SK-N-SH treated with all-trans-retinoic acid at 6 μM for 48 hours (cell line): Measurements from ENCODE around the gene ZNHIT3.

Experiments used
- ATAC-seq: fragments of 200-7000 bp; cut with Tn5 transposase; 3 replicates; pipeline ENCODE4 v1.9.1; 2020; ENCODE audit warnings: mild to moderate bottlenecking, moderate library complexity
- ARNTL ChIP-seq: fragments of 450-650 bp; formaldehyde crosslinking; IDR thresholded peaks from 2 replicates; pipeline ENCODE4 v1.5.0; 2020; ENCODE audit warnings: low read depth, mild to moderate bottlenecking, moderate library complexity, borderline replicate concordance
- BACH2 ChIP-seq: fragments of 250-450 bp; sonication (Bioruptor Pico); IDR thresholded peaks from 2 replicates; pipeline ENCODE4 v1.9.0; 2021; ENCODE audit warnings: mild to moderate bottlenecking, borderline replicate concordance
- CREB5 ChIP-seq: fragments of 250-450 bp; sonication (Bioruptor Pico); IDR thresholded peaks from 2 replicates; pipeline ENCODE4 v1.5.1; 2020; ENCODE audit warnings: low read depth, mild to moderate bottlenecking, moderate library complexity
- CSDC2 ChIP-seq: fragments of 250-450 bp; sonication (Bioruptor Pico); IDR thresholded peaks from 2 replicates; pipeline ENCODE4 v1.5.0; 2020; ENCODE audit warnings: mild to moderate bottlenecking, moderate library complexity
- CSRNP3 ChIP-seq: fragments of 250-450 bp; sonication (Bioruptor Pico); IDR thresholded peaks from 2 replicates; pipeline ENCODE4 v1.5.1; 2021; ENCODE audit warnings: mild to moderate bottlenecking, moderate library complexity
- ESRRG ChIP-seq: fragments of 250-450 bp; sonication (Bioruptor Pico); IDR thresholded peaks from 2 replicates; pipeline ENCODE4 v1.6.1; 2021; ENCODE audit warnings: mild to moderate bottlenecking
- GLIS3 ChIP-seq: fragments of 250-450 bp; sonication (Bioruptor Pico); IDR thresholded peaks from 2 replicates; pipeline ENCODE4 v1.5.0; 2020; ENCODE audit warnings: mild to moderate bottlenecking, moderate library complexity
- ISL1 ChIP-seq: fragments of 250-450 bp; sonication (Bioruptor Pico); IDR thresholded peaks from 2 replicates; pipeline ENCODE4 v2.1.2; 2022; ENCODE audit warnings: mild to moderate bottlenecking, moderate library complexity
- OSR1 ChIP-seq: fragments of 250-450 bp; sonication (Bioruptor Pico); IDR thresholded peaks from 2 replicates; pipeline ENCODE4 v1.8.0; 2022; ENCODE audit warnings: moderate library complexity, mild to moderate bottlenecking, inconsistent platforms
- PATZ1 ChIP-seq: fragments of 250-450 bp; sonication (Bioruptor Pico); IDR thresholded peaks from 2 replicates; pipeline ENCODE4 v1.8.0; 2020; ENCODE audit warnings: mild to moderate bottlenecking, moderate library complexity, borderline replicate concordance
- POU6F1 ChIP-seq: fragments of 250-450 bp; sonication (Bioruptor Pico); IDR thresholded peaks from 2 replicates; pipeline ENCODE4 v1.8.0; 2021; ENCODE audit warnings: low read depth, mild to moderate bottlenecking, moderate library complexity, borderline replicate concordance
- PPARA ChIP-seq: fragments of 250-450 bp; sonication (Bioruptor Pico); IDR thresholded peaks from 2 replicates; pipeline ENCODE4 v1.5.0; 2020; ENCODE audit warnings: mild to moderate bottlenecking, borderline replicate concordance
- SNAI2 ChIP-seq: fragments of 250-450 bp; sonication (Bioruptor Pico); IDR thresholded peaks from 2 replicates; pipeline ENCODE4 v1.5.0; 2020; ENCODE audit warnings: mild to moderate bottlenecking, moderate library complexity
- TCF4 ChIP-seq: fragments of 250-450 bp; sonication (Bioruptor Pico); IDR thresholded peaks from 2 replicates; pipeline ENCODE4 v1.8.0; 2021; ENCODE audit warnings: mild to moderate bottlenecking, moderate library complexity, borderline replicate concordance
- TOX ChIP-seq: fragments of 250-450 bp; sonication (Bioruptor Pico); IDR thresholded peaks from 2 replicates; pipeline ENCODE4 v1.8.0; 2021; ENCODE audit warnings: mild to moderate bottlenecking, moderate library complexity, borderline replicate concordance
- TSHZ2 ChIP-seq: fragments of 250-450 bp; sonication (Bioruptor Pico); IDR thresholded peaks from 2 replicates; pipeline ENCODE4 v1.5.0; 2020; ENCODE audit warnings: mild to moderate bottlenecking, moderate library complexity
- ZC3H10 ChIP-seq: fragments of 250-450 bp; sonication (Bioruptor Pico); IDR thresholded peaks from 2 replicates; pipeline ENCODE4 v1.5.1; 2021; ENCODE audit warnings: mild to moderate bottlenecking, moderate library complexity
- ZFP30 ChIP-seq: fragments of 450-650 bp; formaldehyde crosslinking; IDR thresholded peaks from 2 replicates; pipeline ENCODE4 v1.5.0; 2022; ENCODE audit warnings: mild to moderate bottlenecking, moderate library complexity
- ZNF565 ChIP-seq: fragments of 450-650 bp; formaldehyde crosslinking; conservative IDR thresholded peaks from 2 replicates; pipeline ENCODE4 v1.5.0; 2020; ENCODE audit warnings: low read depth, mild to moderate bottlenecking, moderate library complexity
- ZNF70 ChIP-seq: fragments of 450-650 bp; formaldehyde crosslinking; IDR thresholded peaks from 2 replicates; pipeline ENCODE4 v1.5.0; 2020; ENCODE audit warnings: mild to moderate bottlenecking, moderate library complexity
- ZNF8 ChIP-seq: fragments of 450-650 bp; formaldehyde crosslinking; IDR thresholded peaks from 2 replicates; pipeline ENCODE4 v1.5.0; 2020; ENCODE audit warnings: mild to moderate bottlenecking, moderate library complexity

The ZNHIT3 gene

GRCh38 chr17:36515837-36516236 is 29.4 kb downstream of the ZNHIT3 start:
- no peak for ATAC-seq
- no peak for TF ChIP-seq ZNF8 (CRISPR knock-in tag)
- TF ChIP-seq TSHZ2: no peak
- no peak for TF ChIP-seq ZC3H10 (CRISPR knock-in tag)
- no peak for TF ChIP-seq POU6F1 (CRISPR knock-in tag)
- no peak for TF ChIP-seq CREB5 (CRISPR knock-in tag)
- no peak for TF ChIP-seq PPARA
- no peak for TF ChIP-seq OSR1 (CRISPR knock-in tag)
- TF ChIP-seq, all 23 proteins: peak for 0

- ATAC-seq: no peak
Observed at GRCh38 chr17:36523113-36523512, 36.6 kb downstream of the ZNHIT3 start.

More at GRCh38 chr17:36523113-36523512, 36.6 kb downstream of the ZNHIT3 start:
- no peak for TF ChIP-seq SNAI2 (CRISPR knock-in tag)
- TF ChIP-seq ZNF565 (CRISPR knock-in tag): no peak
- TF ChIP-seq CSRNP3 (CRISPR knock-in tag): no peak
- TF ChIP-seq TCF4: no peak
- no peak for TF ChIP-seq TOX (CRISPR knock-in tag)
- no peak for TF ChIP-seq PATZ1 (CRISPR knock-in tag)
- TF ChIP-seq ARNTL (CRISPR knock-in tag): no peak
- no peak for TF ChIP-seq ESRRG (CRISPR knock-in tag)
- no peak for TF ChIP-seq BACH2 (CRISPR knock-in tag)
- TF ChIP-seq PPARA: no peak
- no peak for TF ChIP-seq ZNF70 (CRISPR knock-in tag)
- TF ChIP-seq CSDC2 (CRISPR knock-in tag): no peak
- TF ChIP-seq GLIS3 (CRISPR knock-in tag): no peak
- TF ChIP-seq CREB5 (CRISPR knock-in tag): no peak
- no peak for TF ChIP-seq ZNF8 (CRISPR knock-in tag)
- no peak for TF ChIP-seq ISL1 (CRISPR knock-in tag)
- TF ChIP-seq POU6F1 (CRISPR knock-in tag): no peak
- TF ChIP-seq TSHZ2: no peak
- no peak for TF ChIP-seq OSR1 (CRISPR knock-in tag)
- TF ChIP-seq ZFP30 (CRISPR knock-in tag): no peak
